HepG2 (cell line): ENCODE data around the gene PPBP. TPM values are rescaled to one million over a fixed set of nuclear protein-coding genes. Genes with fewer than 3 reads are reported as not detected.

ENCODE experiments used
- ATAC-seq: fragments of 200-7000 bp; cut with Tn5 transposase; 3 replicates; pipeline ENCODE4 v1.9.1; 2020; ENCODE audit warnings: mild to moderate bottlenecking, moderate library complexity
- BruUV-seq: library from RNA; stranded (reverse); fragments of 400-500 nt; replicated peaks from 2 replicates; lab custom pipeline; 2021; lab: Mats Ljungman, UMichigan
- CTCF ChIA-PET: fragments of 300-600 bp; formaldehyde crosslinking; extraction: SDS; loops from one replicate; lab custom pipeline; 2021; ENCODE audit warnings: low total read pairs, inconsistent platforms, low intra/inter-chr PET ratio; lab: Yijun Ruan, JAX
- POLR2A ChIA-PET: fragments of 350-600 bp; sonication (Branson Sonifier 250); formaldehyde crosslinking; loops from one replicate; lab custom pipeline; 2020; ENCODE audit warnings: antibody characterized with exemption, inconsistent platforms; lab: Yijun Ruan, JAX
- DNase-seq: peaks from one replicate; pipeline ENCODE4 v3.0.0-alpha.2; 2015; ENCODE audit warnings: low spot score
- FAIRE-seq: peaks from 3 replicates; lab custom pipeline; 2011; peaks lifted over from hg19 to GRCh38; lab: Jason Lieb, UNC
- H2AFZ ChIP-seq: one replicate; pipeline ENCODE4 v1.6.1; 2011; ENCODE audit warnings: low read length, inconsistent platforms
- H3K27ac ChIP-seq: fragments of 300-600 bp; 3 replicates; pipeline ENCODE4 v1.8.0; 2011; ENCODE audit warnings: mixed run types, mild to moderate bottlenecking, mixed read lengths, low read length, inconsistent platforms; ENCODE audit not compliant: insufficient read depth; ENCODE audit errors: extremely low read length
- H3K27me3 ChIP-seq, 2 experiments: fragments of 200-600 bp in 1 of 2; 2 replicates in 1 of 2; 3 replicates in 1 of 2; pipeline versions ENCODE4 v1.6.0 to v1.8.0; 2011; ENCODE audit warnings: low read length in 2 of 2, mild to moderate bottlenecking in 2 of 2, moderate library complexity in 2 of 2, inconsistent platforms in 1 of 2; ENCODE audit not compliant: insufficient read depth in 2 of 2, control insufficient read depth in 1 of 2
- H3K36me3 ChIP-seq, 2 experiments: fragments of 200-600 bp in 1 of 2; replicated peaks in 1 of 2; 2 replicates in 1 of 2; 3 replicates in 1 of 2; pipeline versions ENCODE4 v1.5.1 to v1.8.0; 2011; ENCODE audit warnings: low read length in 2 of 2, inconsistent platforms in 1 of 2; ENCODE audit not compliant: insufficient read depth in 2 of 2, control insufficient read depth in 1 of 2
- H3K4me1 ChIP-seq: 2 replicates; pipeline ENCODE4 v1.5.1; 2012; ENCODE audit warnings: low read length, inconsistent platforms; ENCODE audit not compliant: insufficient read depth
- H3K4me2 ChIP-seq: 2 replicates; pipeline ENCODE4 v1.6.0; 2011; ENCODE audit warnings: low read depth, low read length, inconsistent platforms
- H3K4me3 ChIP-seq, 3 experiments: fragments of 200-600 bp in 1 of 3; sonication (generic), shearing (Covaris generic) in 1 of 3; replicated peaks in 1 of 3; 2 replicates each; pipeline ENCODE4 v1.5.1; 2011 to 2016; ENCODE audit warnings: low read length in 3 of 3, inconsistent platforms in 2 of 3, low read depth in 2 of 3, mild to moderate bottlenecking in 2 of 3, control low read depth in 1 of 3, mixed read lengths in 1 of 3; ENCODE audit not compliant: insufficient read depth in 1 of 3
- H3K79me2 ChIP-seq: one replicate; pipeline ENCODE4 v1.6.1; 2011; ENCODE audit warnings: low read length, inconsistent platforms; ENCODE audit not compliant: insufficient read depth
- H3K9ac ChIP-seq: 2 replicates; pipeline ENCODE4 v1.6.0; 2011; ENCODE audit warnings: mild to moderate bottlenecking, low read depth, low read length, inconsistent platforms; ENCODE audit not compliant: insufficient read depth
- H3K9me3 ChIP-seq: 2 replicates; pipeline ENCODE4 v1.5.1; 2012; ENCODE audit warnings: mild to moderate bottlenecking, low read length
- H4K20me1 ChIP-seq: 2 replicates; pipeline ENCODE4 v1.6.0; 2011; ENCODE audit warnings: inconsistent platforms, mild to moderate bottlenecking, low read length, moderate library complexity; ENCODE audit not compliant: insufficient read depth
- MAF1 ChIP-seq: sonication (generic); formaldehyde crosslinking; IDR thresholded peaks from 2 replicates; pipeline ENCODE4 v1.5.0; 2020; ENCODE audit warnings: missing genetic modification reagents, borderline replicate concordance
- PRPF4 ChIP-seq: fragments of 200-400 bp; formaldehyde crosslinking; IDR thresholded peaks from 2 replicates; pipeline ENCODE4 v1.6.1; 2016; ENCODE audit warnings: low read length, low read depth; ENCODE audit not compliant: poor library complexity, severe bottlenecking
- TCF7 ChIP-seq: sonication (generic); IDR thresholded peaks from 2 replicates; pipeline ENCODE4 v1.6.1; 2016; ENCODE audit warnings: antibody characterized with exemption, low read depth
- U2AF2 ChIP-seq: fragments of 200-400 bp; formaldehyde crosslinking; IDR thresholded peaks from 2 replicates; pipeline ENCODE4 v1.6.1; 2017; ENCODE audit warnings: low read depth, mild to moderate bottlenecking, low read length
- ZBTB8A ChIP-seq: sonication (generic); formaldehyde crosslinking; IDR thresholded peaks from 2 replicates; pipeline ENCODE4 v1.4.0; 2020; ENCODE audit warnings: mild to moderate bottlenecking, low read depth, missing genetic modification reagents, borderline replicate concordance
- ZMYM2 ChIP-seq: sonication (generic); formaldehyde crosslinking; IDR thresholded peaks from 2 replicates; pipeline ENCODE4 v1.8.0; 2022; ENCODE audit warnings: mild to moderate bottlenecking, missing genetic modification reagents
- ZNF552 ChIP-seq: sonication (generic); formaldehyde crosslinking; IDR thresholded peaks from 2 replicates; pipeline ENCODE4 v1.9.0; 2022; ENCODE audit warnings: missing genetic modification reagents, mild to moderate bottlenecking, borderline replicate concordance
- WGBS: methylation state at CpG from one replicate; pipeline ENCODE4 v1.1.6; 2017; ENCODE audit warnings: low lambda C conversion rate; 5-methylcytosine and 5-hydroxymethylcytosine counted together
- in situ Hi-C: cut with HindIII; loops from 2 replicates; pipeline ENCODE4 v1.10.0; 2017; ENCODE audit warnings: low pct_unique_long_range_greater_than_20kb; ENCODE audit not compliant: extremely low pct_ligation_motif_present
- intact Hi-C: fragments of 100-400 bp; cut with micrococcal nuclease; formaldehyde crosslinking; loops from one replicate; pipeline ENCODE4 v1.10.0; 2022; ENCODE audit not compliant: unreplicated experiment
- polyA plus RNA-seq, 8 experiments: library from polyadenylated mRNA; depleted of rRNA in 3 of 8; stranded (reverse) in 7 of 8; unstranded in 1 of 8; fragments of >200 nt; fragmentation: Illumina TruSeq in 4 of 8; extraction: Trizol in 4 of 8; gene quantifications; 2 replicates each; pipeline versions ENCODE4 v1.2.1 to v1.2.3, GENCODE V29; 2011 to 2016; ENCODE audit warnings: low read depth in 4 of 8, missing spikeins in 1 of 8, mixed read lengths in 1 of 8; ENCODE audit not compliant: insufficient read depth in 1 of 8
- total RNA-seq, 5 experiments: library from RNA; depleted of rRNA; stranded (reverse); fragments of >200 nt; fragmentation: Illumina TruSeq; extraction: Trizol; gene quantifications; 2 replicates each; pipeline ENCODE4 v1.2.3, GENCODE V29; 2016; ENCODE audit warnings: low read depth in 1 of 5
- TF ChIP-seq, protein P1 (sequence below): sonication (generic); formaldehyde crosslinking; IDR thresholded peaks from 2 replicates; pipeline ENCODE4 v1.4.0; 2020; ENCODE audit warnings: missing genetic modification reagents
- TF ChIP-seq, protein P2 (sequence below): sonication (generic); formaldehyde crosslinking; IDR thresholded peaks from 2 replicates; pipeline ENCODE4 v1.5.0; 2020; ENCODE audit warnings: missing genetic modification reagents

PPBP gene
- total and polyA plus RNA-seq, 2 of the 13 experiments (the other 11 are each of a cell fraction or from before 2014, with no cell fraction given), result not detected

DNA sequence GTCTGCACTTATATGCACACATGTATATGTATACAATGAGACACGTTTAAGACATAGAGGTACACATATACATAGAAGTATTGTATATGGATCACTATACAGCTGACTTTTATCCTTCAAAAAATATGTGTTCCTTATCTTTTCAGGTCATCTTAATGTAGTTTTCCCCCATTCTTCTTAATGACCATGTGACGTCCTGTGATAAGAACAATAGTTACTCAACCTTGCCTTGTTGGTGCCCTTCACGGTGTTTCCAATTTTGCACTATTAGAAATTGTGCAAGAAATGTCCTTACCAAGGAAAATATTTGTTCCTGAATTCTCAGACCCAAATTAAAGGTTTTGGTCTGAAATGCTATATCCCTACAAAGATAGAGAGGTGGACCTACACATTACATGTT is 1.0 kb upstream of the PPBP start:
- no peak for DNase-seq
- no TSS peak for BruUV-seq
- 14% methylated on average over 3 of the region's 3 CpGs for WGBS
- Histone ChIP-seq H3K27me3 (no peaks in the 10 kb centered on the region; a peak in 1 of 5 replicates), H3K9ac (no peak overlapping the region), H2AFZ (no peak overlapping the region), H3K4me1 (no peaks in the 10 kb centered on the region), H3K79me2 (no peaks in the 10 kb centered on the region), H3K27ac (no peak overlapping the region), H3K4me2 (no peak overlapping the region), H3K9me3 (no peaks in the 10 kb centered on the region), H4K20me1 (no peaks in the 10 kb centered on the region), H3K36me3 (no peaks in the 10 kb centered on the region), H3K4me3 (no peak overlapping the region)
- POLR2A ChIA-PET, result no interaction called here
- FAIRE-seq, result no peak
- in situ Hi-C loops (no loop called here), intact Hi-C loops (no loop called here)
- TF ChIP-seq TCF7 (no peak), U2AF2 (no peak), PRPF4 (no peak), ZNF552 (CRISPR knock-in tag) (no peak), ZMYM2 (CRISPR knock-in tag) (no peak), ZBTB8A (no peak), MAF1 (CRISPR knock-in tag) (no peak)
- TF ChIP-seq, protein P1, sequence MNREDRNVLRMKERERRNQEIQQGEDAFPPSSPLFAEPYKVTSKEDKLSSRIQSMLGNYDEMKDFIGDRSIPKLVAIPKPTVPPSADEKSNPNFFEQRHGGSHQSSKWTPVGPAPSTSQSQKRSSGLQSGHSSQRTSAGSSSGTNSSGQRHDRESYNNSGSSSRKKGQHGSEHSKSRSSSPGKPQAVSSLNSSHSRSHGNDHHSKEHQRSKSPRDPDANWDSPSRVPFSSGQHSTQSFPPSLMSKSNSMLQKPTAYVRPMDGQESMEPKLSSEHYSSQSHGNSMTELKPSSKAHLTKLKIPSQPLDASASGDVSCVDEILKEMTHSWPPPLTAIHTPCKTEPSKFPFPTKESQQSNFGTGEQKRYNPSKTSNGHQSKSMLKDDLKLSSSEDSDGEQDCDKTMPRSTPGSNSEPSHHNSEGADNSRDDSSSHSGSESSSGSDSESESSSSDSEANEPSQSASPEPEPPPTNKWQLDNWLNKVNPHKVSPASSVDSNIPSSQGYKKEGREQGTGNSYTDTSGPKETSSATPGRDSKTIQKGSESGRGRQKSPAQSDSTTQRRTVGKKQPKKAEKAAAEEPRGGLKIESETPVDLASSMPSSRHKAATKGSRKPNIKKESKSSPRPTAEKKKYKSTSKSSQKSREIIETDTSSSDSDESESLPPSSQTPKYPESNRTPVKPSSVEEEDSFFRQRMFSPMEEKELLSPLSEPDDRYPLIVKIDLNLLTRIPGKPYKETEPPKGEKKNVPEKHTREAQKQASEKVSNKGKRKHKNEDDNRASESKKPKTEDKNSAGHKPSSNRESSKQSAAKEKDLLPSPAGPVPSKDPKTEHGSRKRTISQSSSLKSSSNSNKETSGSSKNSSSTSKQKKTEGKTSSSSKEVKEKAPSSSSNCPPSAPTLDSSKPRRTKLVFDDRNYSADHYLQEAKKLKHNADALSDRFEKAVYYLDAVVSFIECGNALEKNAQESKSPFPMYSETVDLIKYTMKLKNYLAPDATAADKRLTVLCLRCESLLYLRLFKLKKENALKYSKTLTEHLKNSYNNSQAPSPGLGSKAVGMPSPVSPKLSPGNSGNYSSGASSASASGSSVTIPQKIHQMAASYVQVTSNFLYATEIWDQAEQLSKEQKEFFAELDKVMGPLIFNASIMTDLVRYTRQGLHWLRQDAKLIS (CRISPR knock-in tag), result no peak
- TF ChIP-seq, protein P2, sequence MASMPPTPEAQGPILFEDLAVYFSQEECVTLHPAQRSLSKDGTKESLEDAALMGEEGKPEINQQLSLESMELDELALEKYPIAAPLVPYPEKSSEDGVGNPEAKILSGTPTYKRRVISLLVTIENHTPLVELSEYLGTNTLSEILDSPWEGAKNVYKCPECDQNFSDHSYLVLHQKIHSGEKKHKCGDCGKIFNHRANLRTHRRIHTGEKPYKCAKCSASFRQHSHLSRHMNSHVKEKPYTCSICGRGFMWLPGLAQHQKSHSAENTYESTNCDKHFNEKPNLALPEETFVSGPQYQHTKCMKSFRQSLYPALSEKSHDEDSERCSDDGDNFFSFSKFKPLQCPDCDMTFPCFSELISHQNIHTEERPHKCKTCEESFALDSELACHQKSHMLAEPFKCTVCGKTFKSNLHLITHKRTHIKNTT (CRISPR knock-in tag), result no peak
- CTCF ChIA-PET, result no interaction called here
- ATAC-seq, result no peak
